Breast epithelium (tissue), 3 donors: ENCODE measurements around the gene ATP5MC3.

Experiments used
- CTCF ChIP-seq, 3 donors: fragments of 450-650 bp; IDR thresholded peaks; one replicate each; pipeline ENCODE4 v1.5.1; 2016 to 2017; ENCODE audit warnings: antibody characterized with exemption in 3 of 3, mild to moderate bottlenecking in 3 of 3, moderate library complexity in 3 of 3
- POLR2A ChIP-seq: fragments of 450-650 bp; IDR thresholded peaks from one replicate; pipeline ENCODE4 v1.6.1; 2016; ENCODE audit warnings: antibody characterized with exemption, mild to moderate bottlenecking, moderate library complexity
- POLR2AphosphoS5 ChIP-seq, 3 donors: sonication (generic); formaldehyde crosslinking; IDR thresholded peaks; one replicate each; pipeline ENCODE4 v1.6.1; 2017; ENCODE audit warnings: antibody characterized with exemption in 3 of 3

GRCh38 chr2:175143191-175143590, 38.3 kb downstream of the ATP5MC3 start:
- TF ChIP-seq CTCF (IDR thresholded peaks at IDR 0.05), result no peak
- no peak for TF ChIP-seq POLR2AphosphoS5 (IDR thresholded peaks at IDR 0.05)
- no peak for TF ChIP-seq POLR2A
